CD4-positive, alpha-beta T cell (primary cell): ENCODE measurements around the gene DNM1L. TPM values are rescaled to one million over a fixed set of nuclear protein-coding genes. Genes with fewer than 3 reads are reported as not detected.
"Not testable (repeated sequence)": the region's sequence is repeated elsewhere in the genome, so short reads cannot be mapped to it uniquely, and the experiment has no call there.

Experiments
- ATAC-seq: fragments of 200-7000 bp; cut with Tn5 transposase; one replicate; pipeline ENCODE4 v1.10.0; 2022; ENCODE audit warnings: mild to moderate bottlenecking; ENCODE audit not compliant: poor library complexity
- CTCF ChIA-PET: fragments of 350-600 bp; sonication (Branson Sonifier 250); formaldehyde crosslinking; loops from one replicate; lab custom pipeline; 2021; ENCODE audit warnings: antibody characterized with exemption, inconsistent platforms; lab: Charles Lee
- POLR2A ChIA-PET: fragments of 350-600 bp; sonication (Branson Sonifier 250); formaldehyde crosslinking; loops from one replicate; lab custom pipeline; 2021; ENCODE audit warnings: antibody characterized with exemption, inconsistent platforms; lab: Charles Lee
- DNase-seq, 14 experiments: peaks; one replicate each; pipeline ENCODE4 v3.0.0-alpha.2; 2013 to 2020; ENCODE audit warnings: mixed read lengths in 2 of 14
- H3K27ac ChIP-seq, 2 donors: one replicate each; pipeline versions ENCODE4 v1.5.1 to v1.7.0; 2013; ENCODE audit warnings: low read length in 2 of 2, low read depth in 1 of 2, mild to moderate bottlenecking in 1 of 2
- H3K27me3 ChIP-seq, 2 experiments: 1 replicate in 1 of 2; 2 replicates in 1 of 2; pipeline versions ENCODE4 v1.6.1 to v1.7.0; 2013; ENCODE audit warnings: low read length in 2 of 2, control low read depth in 1 of 2, mild to moderate bottlenecking in 1 of 2, moderate library complexity in 1 of 2; ENCODE audit not compliant: insufficient read depth in 2 of 2, control insufficient read depth in 1 of 2
- H3K36me3 ChIP-seq: one replicate; pipeline ENCODE4 v1.6.1; 2013; ENCODE audit warnings: low read length, control low read depth; ENCODE audit not compliant: insufficient read depth
- H3K4me1 ChIP-seq: one replicate; pipeline ENCODE4 v1.6.1; 2013; ENCODE audit warnings: low read length, control low read depth; ENCODE audit not compliant: insufficient read depth
- H3K4me3 ChIP-seq: one replicate; pipeline ENCODE4 v1.5.1; 2013; ENCODE audit warnings: mild to moderate bottlenecking, low read length, moderate library complexity
- H3K9me3 ChIP-seq, 2 experiments: 1 replicate in 1 of 2; 2 replicates in 1 of 2; pipeline versions ENCODE4 v1.6.1 to v1.7.0; 2013; ENCODE audit warnings: low read length in 2 of 2, mild to moderate bottlenecking in 2 of 2, control low read depth in 1 of 2, moderate library complexity in 1 of 2; ENCODE audit not compliant: control insufficient read depth in 1 of 2, insufficient read depth in 1 of 2
- H3K27ac Mint-ChIP-seq: one replicate; pipeline ENCODE4 v1.8.0; 2020; ENCODE audit warnings: mixed read lengths
- H3K27me3 Mint-ChIP-seq: one replicate; pipeline ENCODE4 v1.8.0; 2021; ENCODE audit warnings: mixed read lengths
- H3K36me3 Mint-ChIP-seq: one replicate; pipeline ENCODE4 v1.8.0; 2021; ENCODE audit warnings: low read depth, mixed read lengths
- H3K4me1 Mint-ChIP-seq: one replicate; pipeline ENCODE4 v1.8.0; 2021; ENCODE audit warnings: low read depth, mixed read lengths
- H3K4me3 Mint-ChIP-seq: one replicate; pipeline ENCODE4 v1.8.0; 2020; ENCODE audit warnings: mild to moderate bottlenecking, mixed read lengths
- H3K9me3 Mint-ChIP-seq: one replicate; pipeline ENCODE4 v1.8.0; 2020; ENCODE audit warnings: mixed read lengths
- intact Hi-C, 2 experiments: fragments of 100-400 bp; cut with DNase I in 1 of 2; cut with micrococcal nuclease in 1 of 2; formaldehyde crosslinking; loops; one replicate each; pipeline versions ENCODE4 v1.15.1 to v1.9.0; 2023 to 2025; cut with DNase I, micrococcal nuclease
- total RNA-seq, 174 experiments: library from RNA in 2 of 174; stranded (reverse) in 2 of 174; gene quantifications; one replicate each; pipeline ENCODE4 v1.2.3 and lab custom pipeline; 2021 to 2026
- TF ChIP-seq, protein P1 (sequence below): fragments of 200-600 bp; IDR thresholded peaks from one replicate; pipeline ENCODE4 v1.8.0; 2022; ENCODE audit warnings: antibody characterized with exemption, mild to moderate bottlenecking

DNM1L gene
- total RNA-seq, 2 experiments from 2014 or later = 70.9 to 74.6 TPM

DNA sequence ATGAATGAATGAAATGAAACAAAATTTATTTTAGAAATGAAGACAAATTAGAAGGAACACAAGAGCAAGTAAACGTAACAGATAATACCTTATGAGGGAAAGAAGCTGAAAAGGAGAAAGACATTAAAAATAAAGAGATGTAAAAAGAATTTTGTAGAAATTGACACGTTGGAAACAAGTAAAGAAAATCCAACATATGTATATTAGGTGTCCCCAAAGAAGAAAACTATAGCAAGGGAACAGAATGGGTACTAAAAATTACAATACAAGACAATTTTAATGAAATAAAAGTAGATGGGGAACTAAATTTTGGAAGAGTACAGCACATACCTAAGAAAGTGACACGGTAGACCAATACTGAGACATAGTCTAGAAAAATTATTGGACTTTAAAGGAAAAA, 16.7 kb downstream of the DNM1L start:
- no peaks in the 10 kb centered on the region for H3K9me3 Mint-ChIP-seq
- H3K4me1 ChIP-seq = no peaks in the 10 kb centered on the region
- TF ChIP-seq, protein P1, sequence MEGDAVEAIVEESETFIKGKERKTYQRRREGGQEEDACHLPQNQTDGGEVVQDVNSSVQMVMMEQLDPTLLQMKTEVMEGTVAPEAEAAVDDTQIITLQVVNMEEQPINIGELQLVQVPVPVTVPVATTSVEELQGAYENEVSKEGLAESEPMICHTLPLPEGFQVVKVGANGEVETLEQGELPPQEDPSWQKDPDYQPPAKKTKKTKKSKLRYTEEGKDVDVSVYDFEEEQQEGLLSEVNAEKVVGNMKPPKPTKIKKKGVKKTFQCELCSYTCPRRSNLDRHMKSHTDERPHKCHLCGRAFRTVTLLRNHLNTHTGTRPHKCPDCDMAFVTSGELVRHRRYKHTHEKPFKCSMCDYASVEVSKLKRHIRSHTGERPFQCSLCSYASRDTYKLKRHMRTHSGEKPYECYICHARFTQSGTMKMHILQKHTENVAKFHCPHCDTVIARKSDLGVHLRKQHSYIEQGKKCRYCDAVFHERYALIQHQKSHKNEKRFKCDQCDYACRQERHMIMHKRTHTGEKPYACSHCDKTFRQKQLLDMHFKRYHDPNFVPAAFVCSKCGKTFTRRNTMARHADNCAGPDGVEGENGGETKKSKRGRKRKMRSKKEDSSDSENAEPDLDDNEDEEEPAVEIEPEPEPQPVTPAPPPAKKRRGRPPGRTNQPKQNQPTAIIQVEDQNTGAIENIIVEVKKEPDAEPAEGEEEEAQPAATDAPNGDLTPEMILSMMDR = no peak
- peaks cover 13% of the 10 kb centered on the region for H3K36me3 Mint-ChIP-seq
- H3K27ac ChIP-seq = no peak overlapping the region
- ChIA-PET POLR2A (no interaction called here), CTCF (no interaction called here)
- H3K27me3 ChIP-seq = no peaks in the 10 kb centered on the region
- H3K9me3 ChIP-seq = peaks cover 0 to 3% of the 10 kb centered on the region in 2 experiments
- no peaks in the 10 kb centered on the region for H3K27me3 Mint-ChIP-seq
- ATAC-seq (no peak), DNase-seq (no peak)
- H3K4me1 Mint-ChIP-seq = peaks cover 36% of the 10 kb centered on the region
- H3K4me3 Mint-ChIP-seq = no peak overlapping the region
- H3K27ac Mint-ChIP-seq = no peak overlapping the region
- H3K36me3 ChIP-seq = peaks cover 7% of the 10 kb centered on the region
- H3K4me3 ChIP-seq = no peak overlapping the region
- intact Hi-C loops = no loop called here

DNA sequence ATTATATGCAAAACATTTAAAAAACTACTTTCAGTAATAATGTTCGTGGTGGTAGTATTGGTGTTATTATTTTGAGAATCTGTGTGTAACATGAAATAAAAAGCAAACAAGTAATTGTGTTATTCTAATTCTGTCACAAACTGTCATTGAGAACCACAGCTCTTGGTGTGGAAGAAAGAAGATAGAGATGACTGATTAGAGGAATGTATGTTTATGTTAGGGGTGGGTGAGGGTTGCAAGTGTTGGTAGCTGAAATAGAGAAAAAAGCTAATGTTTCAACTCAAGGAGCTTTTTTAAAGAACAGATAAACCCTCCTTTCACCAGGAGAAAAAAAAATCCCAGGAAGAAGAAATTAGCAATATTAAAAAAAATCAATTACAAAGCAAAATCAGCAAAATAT, 18.3 kb downstream of the DNM1L start:
- Mint-ChIP-seq H3K36me3 (peaks cover 20% of the 10 kb centered on the region), H3K27ac (no peak overlapping the region), H3K4me3 (no peak overlapping the region), H3K9me3 (no peaks in the 10 kb centered on the region), H3K4me1 (peaks cover 26% of the 10 kb centered on the region), H3K27me3 (no peaks in the 10 kb centered on the region)
- H3K4me3 ChIP-seq = no peak overlapping the region
- TF ChIP-seq, protein P1 = no peak
- ATAC-seq (no peak), DNase-seq (no peak)
- H3K36me3 ChIP-seq = peaks cover 14% of the 10 kb centered on the region
- H3K4me1 ChIP-seq = no peaks in the 10 kb centered on the region
- H3K27me3 ChIP-seq = no peaks in the 10 kb centered on the region
- CTCF ChIA-PET = no interaction called here
- H3K9me3 ChIP-seq = peaks cover 0 to 3% of the 10 kb centered on the region in 2 experiments
- POLR2A ChIA-PET = no interaction called here
- no peak overlapping the region for H3K27ac ChIP-seq
- intact Hi-C loops = no loop called here

DNA sequence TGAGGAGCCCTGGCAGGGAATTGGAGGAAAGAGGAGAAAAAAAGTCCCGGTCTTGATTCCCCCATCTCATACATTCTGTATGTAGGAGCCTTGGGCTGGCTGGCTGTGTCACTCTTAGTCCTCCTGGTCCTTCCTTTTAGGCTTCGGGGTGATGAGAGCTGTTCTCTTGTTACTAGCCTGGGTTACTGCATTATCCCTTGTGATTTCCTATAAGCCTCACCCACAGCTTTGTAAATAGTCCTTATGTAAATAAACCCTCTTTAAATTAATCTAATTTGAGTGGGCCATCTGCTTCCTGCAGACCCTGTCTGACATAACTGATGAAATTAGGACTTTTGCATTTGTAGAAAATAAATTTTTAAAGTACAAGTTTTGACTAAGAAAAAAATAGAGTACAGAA, 19.2 kb downstream of the DNM1L start:
- H3K27ac Mint-ChIP-seq = no peak overlapping the region
- H3K4me3 Mint-ChIP-seq = no peak overlapping the region
- DNase-seq (no peak), ATAC-seq (no peak)
- intact Hi-C loops = no loop called here
- ChIA-PET CTCF (interaction anchor here (1.4 kb wide), 1 partner anchor 10 kb away, joined by 4 read pairs; no protein-coding TSS in a partner anchor), POLR2A (no interaction called here)
- Histone ChIP-seq H3K4me1 (no peaks in the 10 kb centered on the region), H3K27me3 (no peaks in the 10 kb centered on the region), H3K9me3 (peaks cover 0 to 3% of the 10 kb centered on the region in 2 experiments), H3K4me3 (no peak overlapping the region), H3K27ac (no peak overlapping the region), H3K36me3 (peaks cover 16% of the 10 kb centered on the region)
- peaks cover 29% of the 10 kb centered on the region for H3K36me3 Mint-ChIP-seq
- TF ChIP-seq, protein P1 = no peak
- peaks cover 18% of the 10 kb centered on the region for H3K4me1 Mint-ChIP-seq
- no peaks in the 10 kb centered on the region for H3K27me3 Mint-ChIP-seq
- no peaks in the 10 kb centered on the region for H3K9me3 Mint-ChIP-seq

DNA sequence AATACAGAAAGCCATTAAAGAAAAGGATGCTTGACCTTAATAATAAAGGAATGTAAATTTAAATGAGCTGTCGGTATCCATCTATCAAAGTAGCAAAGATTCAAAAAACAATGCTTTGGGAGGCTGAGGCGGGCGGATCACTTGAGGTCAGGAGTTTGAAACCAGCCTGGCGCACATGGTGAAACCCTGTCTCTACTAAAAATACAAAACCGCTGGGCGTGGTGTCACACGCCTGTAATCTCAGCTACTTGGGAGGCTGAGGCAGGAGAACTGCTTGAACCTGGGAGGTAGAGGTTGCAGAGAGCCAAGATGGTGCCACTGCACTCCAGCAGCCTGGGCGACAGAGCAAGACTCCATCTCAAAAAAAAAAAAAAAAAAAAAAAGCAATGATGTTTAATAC, 20.3 kb downstream of the DNM1L start:
- intact Hi-C loops, H3K27me3 Mint-ChIP-seq, H3K4me3 Mint-ChIP-seq, DNase-seq, POLR2A ChIA-PET, H3K9me3 ChIP-seq, H3K27ac ChIP-seq, H3K27ac Mint-ChIP-seq, ATAC-seq, H3K27me3 ChIP-seq, H3K4me3 ChIP-seq, H3K9me3 Mint-ChIP-seq, H3K4me1 ChIP-seq: not testable (repeated sequence)
- H3K36me3 Mint-ChIP-seq = peaks cover 29% of the 10 kb centered on the region
- H3K4me1 Mint-ChIP-seq = peaks cover 13% of the 10 kb centered on the region
- H3K36me3 ChIP-seq = peaks cover 16% of the 10 kb centered on the region
- CTCF ChIA-PET = interaction anchor here (1.4 kb wide), 1 partner anchor 9 kb away, joined by 4 read pairs; no protein-coding TSS in a partner anchor
